22Rv1 (cell line): ENCODE measurements around the gene KRT6A.

Experiments
- H3K27ac ChIP-seq: fragments of 450-650 bp; 2 replicates; pipeline ENCODE4 v1.5.1; 2017
- CTCF ChIP-seq: fragments of 450-650 bp; IDR thresholded peaks from 2 replicates; pipeline ENCODE4 v1.5.1; 2017; ENCODE audit warnings: mild to moderate bottlenecking
- ZFX ChIP-seq: fragments of 450-650 bp; IDR thresholded peaks from 2 replicates; pipeline ENCODE4 v1.6.1; 2017; ENCODE audit warnings: antibody characterized with exemption, borderline replicate concordance

Gene KRT6A

GRCh38 chr12:52535574-52535973 is 42.5 kb upstream of the KRT6A start:
- no peak for TF ChIP-seq ZFX
- TF ChIP-seq CTCF: no peak
- no peak overlapping the region for H3K27ac ChIP-seq

- H3K27ac ChIP-seq: no peak overlapping the region
- TF ChIP-seq CTCF (peak; percentile 66), ZFX (no peak)
Observed at GRCh38 chr12:52534482-52534881, 41.4 kb upstream of the KRT6A start.

GRCh38 chr12:52533686-52534470 is 40.8 kb upstream of the KRT6A start:
- no peak overlapping the region for H3K27ac ChIP-seq
- TF ChIP-seq ZFX (no peak), CTCF (no peak)

- TF ChIP-seq CTCF (no peak), ZFX (no peak)
Observed at GRCh38 chr12:52532636-52533035, 39.6 kb upstream of the KRT6A start.

GRCh38 chr12:52531566-52532300 is 38.7 kb upstream of the KRT6A start:
- TF ChIP-seq CTCF: no peak
- TF ChIP-seq ZFX: no peak
- no peak overlapping the region for H3K27ac ChIP-seq

More at GRCh38 chr12:52532636-52533035, 39.6 kb upstream of the KRT6A start:
- H3K27ac ChIP-seq: no peak overlapping the region

GRCh38 chr12:52530905-52531304 is 37.8 kb upstream of the KRT6A start:
- H3K27ac ChIP-seq: no peak overlapping the region
- TF ChIP-seq CTCF (no peak), ZFX (no peak)

GRCh38 chr12:52530366-52530765 is 37.3 kb upstream of the KRT6A start:
- TF ChIP-seq ZFX (no peak), CTCF (no peak)
- H3K27ac ChIP-seq: no peak overlapping the region
